HL-60 (cell line): ENCODE measurements around the gene CDIPT.

Experiments used
- GABPA ChIP-seq: IDR thresholded peaks from 2 replicates; pipeline ENCODE4 v1.6.1; 2012; ENCODE audit warnings: low read depth
- TF ChIP-seq, protein P1 (sequence below): IDR thresholded peaks from one replicate; pipeline ENCODE4 v1.5.1; 2011; ENCODE audit warnings: low read length, control low read depth, inconsistent platforms; ENCODE audit not compliant: insufficient read depth

DNA sequence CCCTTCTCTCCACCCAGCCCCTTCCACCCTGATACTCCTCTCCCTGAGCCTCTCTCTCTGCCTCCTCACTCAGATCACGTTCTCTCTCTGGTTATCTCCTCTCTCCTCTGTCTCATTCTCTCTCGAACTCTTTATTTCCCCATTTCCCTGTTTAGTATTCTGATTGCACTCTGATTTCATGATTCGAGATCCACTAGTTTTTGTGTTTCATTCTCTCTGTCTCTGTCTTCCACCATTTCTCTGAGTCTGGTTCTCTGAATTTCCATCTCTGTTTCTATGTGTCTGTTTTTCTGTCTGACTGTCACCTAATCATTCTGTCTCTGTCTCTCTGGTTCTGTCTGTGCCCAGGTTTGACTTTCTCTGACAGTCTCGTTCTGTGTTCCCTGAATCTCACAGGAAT, 34.3 kb upstream of the CDIPT start:
- TF ChIP-seq, protein P1, sequence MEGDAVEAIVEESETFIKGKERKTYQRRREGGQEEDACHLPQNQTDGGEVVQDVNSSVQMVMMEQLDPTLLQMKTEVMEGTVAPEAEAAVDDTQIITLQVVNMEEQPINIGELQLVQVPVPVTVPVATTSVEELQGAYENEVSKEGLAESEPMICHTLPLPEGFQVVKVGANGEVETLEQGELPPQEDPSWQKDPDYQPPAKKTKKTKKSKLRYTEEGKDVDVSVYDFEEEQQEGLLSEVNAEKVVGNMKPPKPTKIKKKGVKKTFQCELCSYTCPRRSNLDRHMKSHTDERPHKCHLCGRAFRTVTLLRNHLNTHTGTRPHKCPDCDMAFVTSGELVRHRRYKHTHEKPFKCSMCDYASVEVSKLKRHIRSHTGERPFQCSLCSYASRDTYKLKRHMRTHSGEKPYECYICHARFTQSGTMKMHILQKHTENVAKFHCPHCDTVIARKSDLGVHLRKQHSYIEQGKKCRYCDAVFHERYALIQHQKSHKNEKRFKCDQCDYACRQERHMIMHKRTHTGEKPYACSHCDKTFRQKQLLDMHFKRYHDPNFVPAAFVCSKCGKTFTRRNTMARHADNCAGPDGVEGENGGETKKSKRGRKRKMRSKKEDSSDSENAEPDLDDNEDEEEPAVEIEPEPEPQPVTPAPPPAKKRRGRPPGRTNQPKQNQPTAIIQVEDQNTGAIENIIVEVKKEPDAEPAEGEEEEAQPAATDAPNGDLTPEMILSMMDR: no peak
- TF ChIP-seq GABPA: no peak
